K562 (cell line): Measurements from ENCODE around the gene PELI3. TPM values are rescaled to one million over a fixed set of nuclear protein-coding genes. Genes with fewer than 3 reads are reported as not detected.

Experiments used
- REST ChIP-seq, 2 experiments: fragments of 450-650 bp; formaldehyde crosslinking in 1 of 2; IDR thresholded peaks; 2 replicates each; pipeline versions ENCODE4 v1.4.0 to v1.6.1; 2014 to 2020; ENCODE audit warnings: mild to moderate bottlenecking in 2 of 2, borderline replicate concordance in 1 of 2, low read depth in 1 of 2
- XRCC4 ChIP-seq: IDR thresholded peaks from one replicate; pipeline ENCODE4 v1.6.1; 2011; ENCODE audit not compliant: insufficient read depth, insufficient read length; ENCODE audit errors: extremely low read depth
- polyA plus RNA-seq, 8 experiments: library from polyadenylated mRNA; depleted of rRNA in 4 of 8; stranded (reverse) in 5 of 8; unstranded in 3 of 8; fragments of >200 nt; fragmentation: Nextera tagmentation in 2 of 8; fragmentation: Illumina TruSeq in 1 of 8; extraction: Ambion mirVana in 2 of 8; extraction: Trizol in 1 of 8; gene quantifications; 2 replicates each; pipeline versions ENCODE4 v1.2.1 to v1.2.3, GENCODE V29; 2011 to 2014; ENCODE audit warnings: inconsistent platforms in 1 of 8, missing spikeins in 1 of 8
- total RNA-seq, 7 experiments: library from RNA; depleted of rRNA in 6 of 7; stranded (reverse); fragments of >200 nt in 6 of 7; fragmentation: Illumina TruSeq in 2 of 7; extraction: Trizol in 2 of 7; gene quantifications; 2 replicates each; pipeline versions ENCODE4 v1.2.1 to v1.2.3, GENCODE V29; 2011 to 2021; ENCODE audit warnings: low replicate concordance in 1 of 7

The PELI3 gene
- total and polyA plus RNA-seq, 9 of the 15 experiments (the other 6 are each of a cell fraction or from before 2014, with no cell fraction given) = 0.17 to 4.2 (median 1.9) TPM

DNA sequence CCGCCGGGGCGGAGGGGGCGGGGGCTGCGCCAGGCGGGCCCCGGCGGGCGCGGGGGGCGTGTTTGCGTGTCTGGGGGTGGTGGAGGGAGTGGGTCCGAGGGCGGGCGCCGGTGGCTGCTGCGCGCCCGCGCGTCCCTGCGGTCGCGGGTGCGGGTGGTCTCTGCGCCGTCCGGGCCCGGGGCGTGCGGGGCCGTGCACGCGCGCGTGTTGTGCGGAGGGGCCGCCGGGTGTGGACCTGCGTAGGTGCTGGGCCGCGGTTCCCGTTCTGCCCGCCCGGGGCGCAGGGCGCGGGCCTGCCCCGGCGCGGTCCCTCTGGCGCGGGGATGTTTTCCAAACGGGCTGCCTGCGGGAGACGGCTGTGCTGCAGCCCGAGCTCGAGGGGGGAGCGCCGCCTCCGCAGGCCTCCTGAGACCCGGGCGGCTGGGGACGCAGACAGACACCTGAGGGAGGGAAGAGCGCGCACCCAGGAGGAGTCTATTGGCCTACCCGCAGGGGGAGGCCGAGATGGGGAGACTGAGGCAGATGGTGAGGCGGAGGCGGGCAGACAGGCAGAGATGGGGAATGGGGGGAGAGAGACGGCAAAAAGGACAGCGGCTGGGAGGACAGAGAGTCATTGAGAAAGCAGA, 442 bp downstream of the PELI3 start (continued):
- TF ChIP-seq REST (IDR thresholded peaks at IDR 0.05; ENCODE audit: borderline replicate concordance) = no peak
- TF ChIP-seq REST (CRISPR knock-in tag; IDR thresholded peaks at IDR 0.05; ENCODE audit: low read depth) = peak; percentile 66; the same call in 1 of the 2 replicates
- no peak for TF ChIP-seq XRCC4
